Measurements from ENCODE around the gene TMTC2.
A peak's percentile ranks its signal among the peaks of the same experiment; 100 is the strongest.

Gene TMTC2

DNA sequence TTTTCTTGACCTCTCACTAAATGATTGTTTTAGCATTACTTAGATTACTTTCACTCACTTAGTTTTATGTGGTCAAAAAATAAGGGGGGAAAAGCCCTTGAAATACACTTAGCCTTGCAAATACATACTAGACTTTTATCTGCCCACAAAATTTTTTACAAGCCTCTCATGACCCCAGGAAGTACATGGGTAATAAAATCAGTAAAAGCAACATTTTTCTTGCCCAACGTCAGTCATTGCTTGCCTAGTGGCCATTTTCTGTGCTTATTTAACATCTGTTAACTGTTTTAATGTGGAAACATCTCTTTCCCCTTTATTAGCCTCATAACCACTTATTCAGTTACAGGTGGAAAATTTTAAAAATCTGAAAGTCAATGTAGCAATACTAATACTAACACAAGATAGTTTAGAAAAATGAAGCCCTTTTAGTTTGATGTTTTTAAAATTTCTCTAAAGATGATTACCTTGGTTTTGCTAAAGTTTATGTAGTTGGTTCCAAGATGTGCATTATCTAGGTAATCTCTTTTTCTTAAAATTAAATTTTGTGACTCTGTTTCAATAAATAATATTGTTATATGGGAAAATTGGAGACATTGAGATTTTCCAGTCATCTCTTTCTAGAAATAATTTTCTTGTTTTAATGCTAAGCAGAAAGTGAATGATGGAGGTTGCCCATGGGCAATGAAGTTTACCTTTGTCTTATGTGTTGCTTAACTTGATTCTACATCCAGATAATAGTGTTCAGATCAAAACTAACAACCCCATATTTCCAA, 175.5 kb downstream of the TMTC2 start:
- intact Hi-C loops (cut with DNase I) = no loop called here
- DNase-seq = no peak

DNA sequence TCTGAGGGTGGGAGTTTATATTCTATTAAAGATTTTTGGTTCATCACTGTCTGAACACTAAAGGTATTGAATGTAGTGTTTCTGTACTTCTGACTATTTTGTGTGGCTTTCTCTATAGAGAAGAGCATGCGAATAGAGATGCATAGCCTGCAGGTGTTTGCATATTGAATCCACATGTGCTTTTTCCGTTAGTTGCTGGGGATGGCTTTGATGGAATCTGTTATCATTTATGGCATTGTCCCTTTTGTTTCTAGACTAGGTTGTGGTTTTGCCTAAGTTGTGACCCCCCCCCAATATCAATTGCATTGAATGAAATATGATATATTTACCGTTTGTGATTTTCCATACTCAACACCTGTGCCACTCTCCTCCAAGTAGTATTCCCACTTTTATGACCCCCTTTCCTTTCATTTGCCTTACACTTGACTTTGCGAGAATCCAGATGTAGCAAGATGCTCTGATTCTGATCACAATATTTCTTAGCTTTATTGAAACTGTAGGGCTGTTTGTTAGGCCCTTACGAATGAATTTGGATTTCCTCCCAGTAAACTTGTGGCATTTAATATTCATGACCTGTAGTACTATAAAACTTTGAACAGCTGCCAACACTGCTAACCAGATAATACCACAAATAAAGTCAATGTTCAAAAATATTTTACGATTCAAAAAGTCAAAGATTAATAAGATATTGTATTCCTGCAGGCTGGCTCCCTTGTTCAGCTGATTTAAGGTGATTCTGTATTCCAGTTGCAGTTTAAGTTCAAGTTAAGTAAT, 176.4 kb downstream of the TMTC2 start:
- intact Hi-C loops (cut with DNase I) = no loop called here
- no peak for DNase-seq

DNA sequence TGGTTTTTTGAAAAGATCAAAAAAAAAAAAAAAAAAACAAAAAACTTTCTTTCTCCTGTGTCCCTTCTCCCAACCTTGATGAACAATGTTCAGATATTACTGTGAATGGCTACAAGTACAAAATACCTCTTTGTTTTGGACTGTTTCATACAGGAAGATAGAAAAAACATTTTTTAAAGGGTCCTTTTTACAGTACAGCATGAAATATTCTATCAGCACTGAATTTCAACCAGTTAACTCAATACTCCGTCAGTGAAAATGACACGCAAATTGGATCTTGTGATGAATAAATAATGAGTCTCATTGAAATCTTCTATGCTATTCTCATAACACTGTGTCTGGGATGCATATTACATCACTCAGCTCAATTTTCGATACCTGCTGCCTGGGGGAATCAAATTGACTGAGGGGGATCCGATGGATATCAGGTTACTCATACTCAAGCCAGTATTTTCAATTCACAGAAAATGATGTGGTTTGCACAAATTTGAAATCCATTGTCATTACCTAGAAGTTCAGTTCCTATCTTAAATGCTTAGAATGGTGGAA, 179.6 kb downstream of the TMTC2 start:
- no peak for DNase-seq
- intact Hi-C loops (cut with DNase I) = no loop called here

DNA sequence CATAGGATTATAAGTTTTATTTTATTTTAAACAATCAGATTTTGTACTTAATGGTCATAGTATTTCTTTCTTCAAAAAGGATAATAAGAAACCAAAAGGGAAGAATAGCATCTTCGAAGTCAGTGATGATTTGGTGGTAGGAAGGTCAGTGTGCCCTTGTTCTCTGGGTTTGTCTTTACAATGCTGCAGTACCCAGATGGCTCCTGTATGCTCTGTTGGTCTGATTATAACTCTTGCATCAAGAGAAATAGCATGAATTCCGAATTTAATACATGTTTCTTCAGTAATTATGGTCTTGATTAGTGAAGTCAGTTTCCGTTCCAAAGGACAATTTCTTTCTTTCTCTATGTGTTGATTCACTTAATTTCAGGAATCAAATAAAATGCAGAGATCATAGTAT, 180.2 kb downstream of the TMTC2 start:
- intact Hi-C loops (cut with DNase I) = no loop called here
- DNase-seq = no peak

DNA sequence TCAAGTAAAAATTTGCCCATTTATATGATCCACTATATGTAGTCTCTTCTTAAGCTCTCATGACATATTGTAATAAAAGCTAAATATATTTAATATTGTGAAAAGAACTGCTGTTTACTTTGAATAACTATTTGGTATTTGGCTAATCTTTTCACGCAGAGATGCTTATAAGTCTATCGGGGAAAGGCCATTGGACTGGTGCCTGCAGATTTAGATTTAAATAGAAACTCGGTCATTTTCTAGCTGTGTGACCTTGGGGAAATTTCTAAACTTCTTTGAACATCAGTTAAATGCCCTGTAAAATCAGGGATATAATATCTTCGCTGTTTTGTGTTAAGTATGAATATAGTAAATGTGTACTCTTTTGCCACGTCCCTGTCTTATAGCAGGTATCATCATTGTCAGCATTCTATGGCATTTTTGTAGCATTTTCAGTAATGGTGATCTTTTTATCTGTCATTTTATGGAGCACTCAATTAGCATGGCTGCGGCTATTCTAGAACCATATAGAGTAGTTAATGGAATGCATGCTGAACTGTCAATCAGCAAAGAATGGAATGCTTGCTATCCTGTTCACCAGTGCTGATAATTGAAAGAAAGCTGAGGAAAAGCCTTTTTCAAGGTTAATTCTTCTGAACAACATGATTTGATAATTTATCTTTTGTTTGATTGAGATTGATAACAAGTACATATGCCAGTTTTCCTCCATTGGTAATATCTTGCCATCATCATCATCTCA, 181.2 kb downstream of the TMTC2 start:
- intact Hi-C loops (cut with DNase I) = no loop called here
- DNase-seq = no peak

DNA sequence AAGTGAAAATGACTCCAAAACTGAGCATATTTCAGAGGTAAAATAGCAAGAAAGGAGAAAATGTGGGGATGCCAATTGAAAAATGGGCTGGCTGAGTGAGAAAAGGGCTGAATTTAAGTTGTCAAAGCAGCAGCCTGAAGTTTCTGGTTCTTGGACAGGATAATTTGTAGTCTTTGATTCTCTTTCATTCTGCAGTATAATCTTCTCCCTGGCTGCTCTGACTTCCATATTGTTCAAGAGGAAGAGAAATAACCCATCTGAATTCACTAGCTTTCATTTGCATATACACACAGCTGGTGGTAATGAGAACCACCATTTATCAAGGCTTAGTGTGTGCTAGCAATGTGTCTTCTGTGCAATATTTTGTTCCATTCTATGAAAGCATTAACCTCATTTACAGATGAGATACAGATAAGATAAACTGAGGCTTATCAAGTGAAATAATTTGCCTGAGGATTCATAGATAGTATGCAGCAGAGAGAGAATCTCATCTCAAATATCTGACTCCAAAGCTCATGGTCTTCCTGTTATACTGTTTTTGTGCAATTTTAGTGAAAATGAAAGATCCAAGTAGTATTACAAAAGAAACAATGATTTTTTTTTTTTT, 184.2 kb downstream of the TMTC2 start:
- DNase-seq = no peak
- intact Hi-C loops (cut with DNase I) = no loop called here

DNA sequence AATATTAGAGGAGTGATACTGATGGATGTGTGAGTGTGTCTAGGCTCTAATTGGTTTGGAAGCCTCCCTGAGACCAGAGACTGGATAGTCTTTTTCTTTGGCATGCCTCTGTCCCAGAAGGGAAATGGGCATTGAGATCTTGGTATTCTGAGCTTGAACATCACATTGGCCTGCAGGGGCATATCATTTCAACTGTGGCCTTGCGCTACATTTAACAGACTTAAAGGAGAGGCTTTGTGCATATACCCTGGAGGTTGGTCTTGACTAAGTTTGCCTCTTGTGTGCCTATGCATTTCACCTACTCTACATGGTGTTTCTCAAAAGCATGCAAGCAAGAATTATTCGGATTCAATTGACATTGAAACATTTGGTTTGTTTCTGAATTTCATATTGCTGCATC, 185.4 kb downstream of the TMTC2 start:
- intact Hi-C loops (cut with DNase I) = no loop called here
- DNase-seq = no peak

DNA sequence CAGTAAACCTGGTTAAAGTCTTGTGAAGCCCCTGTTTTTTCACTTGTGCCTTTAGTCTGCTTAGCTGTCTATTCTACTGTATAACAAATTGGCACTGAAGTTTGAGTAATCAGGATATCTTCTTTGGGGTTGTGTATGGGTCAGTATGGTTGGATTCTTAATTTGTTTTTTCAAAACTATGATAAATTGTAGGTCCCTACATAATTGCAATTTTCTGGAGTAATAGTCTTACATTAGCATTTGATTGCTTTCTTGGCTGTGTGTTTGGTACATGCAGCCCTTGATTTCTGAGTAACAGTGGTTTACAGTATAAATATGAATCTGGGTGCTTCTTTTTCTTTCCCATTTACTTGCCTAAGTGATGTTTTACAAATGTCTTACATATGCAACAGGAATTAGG, 186.6 kb downstream of the TMTC2 start:
- intact Hi-C loops (cut with DNase I) = no loop called here

DNA sequence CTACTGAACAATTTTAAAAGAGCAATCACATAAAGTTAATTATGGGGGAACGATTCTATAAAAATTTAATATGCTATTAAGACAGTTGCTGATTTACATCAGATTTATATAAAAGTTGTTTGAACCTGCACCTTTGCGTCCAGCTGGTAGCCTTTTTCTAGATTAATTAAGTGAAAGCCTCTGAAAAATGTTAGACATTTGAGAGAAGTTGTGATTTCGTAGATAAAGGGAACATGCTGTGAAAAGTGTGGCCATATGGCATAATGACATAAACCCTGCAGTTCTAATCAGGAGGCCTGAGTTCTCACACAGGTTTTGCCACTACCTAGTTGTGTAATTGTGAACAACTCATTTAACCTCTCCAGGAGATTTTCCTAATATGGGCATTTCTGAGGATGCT, 187.2 kb downstream of the TMTC2 start:
- no peak for DNase-seq
- intact Hi-C loops (cut with DNase I) = no loop called here

More for the DNA sequence above, 186.6 kb downstream of the TMTC2 start:
- no peak for DNase-seq

DNA sequence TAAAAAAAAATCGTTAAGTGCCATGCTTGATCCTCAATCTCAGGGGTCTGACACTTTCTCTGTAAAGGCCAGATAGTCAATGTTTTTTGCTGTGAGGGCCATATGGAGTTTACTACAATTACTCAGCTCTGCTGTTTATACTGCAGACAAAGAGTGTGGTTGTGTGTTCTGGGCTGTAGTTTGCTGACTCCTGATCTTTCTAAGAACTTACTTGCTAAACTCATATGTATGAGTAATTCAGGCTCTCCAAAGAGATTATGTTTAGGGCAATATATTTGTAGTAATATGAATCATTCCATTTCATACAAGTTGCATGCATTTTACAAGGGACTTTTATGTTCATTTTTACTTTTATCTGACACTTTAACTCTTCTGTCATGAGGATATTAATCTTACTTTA, 188.2 kb downstream of the TMTC2 start:
- no peak for DNase-seq
- intact Hi-C loops (cut with DNase I) = no loop called here

DNA sequence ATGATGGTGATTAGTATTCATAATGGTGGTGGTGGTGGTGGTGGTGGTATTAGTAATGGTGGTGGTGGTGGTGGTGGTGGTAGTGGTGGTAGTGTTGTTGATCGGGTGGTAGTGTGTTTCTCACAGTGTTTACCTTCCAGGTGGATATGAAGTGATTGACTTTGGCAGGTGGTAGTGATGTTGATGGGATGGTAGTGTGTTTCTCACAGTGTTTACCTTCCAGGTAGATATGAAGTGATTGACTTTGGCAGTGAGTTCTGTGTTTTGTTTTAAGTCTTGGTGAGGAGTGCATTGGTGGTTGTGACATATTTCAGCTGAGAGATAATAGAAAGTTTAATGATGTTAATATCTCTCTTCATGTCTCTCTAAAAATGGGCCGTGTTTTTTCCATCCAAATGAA, 189.4 kb downstream of the TMTC2 start:
- intact Hi-C loops (cut with DNase I) = no loop called here
- DNase-seq = no peak

DNA sequence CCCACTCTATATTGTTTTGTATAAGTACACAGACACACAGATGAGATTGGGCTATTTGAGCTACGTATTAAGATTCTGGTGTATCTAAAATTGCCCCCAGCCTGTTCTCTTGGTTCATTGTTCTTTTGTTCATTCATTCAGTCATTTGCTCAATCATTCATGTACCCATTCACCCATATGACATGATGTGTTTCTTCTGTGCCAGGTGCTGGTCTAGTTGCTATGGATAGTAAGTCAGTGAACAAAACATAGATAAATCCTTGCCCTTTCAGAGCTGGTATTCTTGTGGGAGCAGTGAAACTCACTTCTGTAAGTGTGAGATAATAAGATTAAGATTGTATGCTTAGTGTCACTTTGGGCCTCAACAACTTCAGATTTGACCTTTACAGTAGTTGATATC, 191.3 kb downstream of the TMTC2 start:
- intact Hi-C loops (cut with DNase I) = no loop called here
- no peak for DNase-seq

DNA sequence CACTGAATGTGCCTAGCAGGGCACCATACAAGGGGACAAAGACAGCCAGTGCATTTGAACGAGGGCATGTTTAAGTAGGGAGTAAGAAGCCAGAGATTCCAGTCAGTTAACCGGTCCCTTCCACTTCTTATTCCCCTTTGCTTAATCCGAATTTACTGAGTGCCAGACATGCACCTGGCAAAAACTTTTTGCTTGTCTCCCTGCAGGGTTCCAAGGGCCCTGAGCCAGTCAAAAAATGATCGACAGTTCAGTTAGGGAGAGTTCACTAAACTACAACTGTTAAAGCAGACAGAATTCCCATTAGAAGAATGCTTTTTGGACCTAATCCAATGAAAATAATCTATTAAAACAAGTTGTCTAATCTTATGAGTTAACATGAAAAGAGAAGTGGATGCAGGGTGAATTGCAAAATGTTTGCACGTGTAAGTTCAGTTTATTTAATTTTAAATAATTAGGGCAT, 193.8 kb downstream of the TMTC2 start:
- DNase-seq = no peak
- intact Hi-C loops (cut with DNase I) = no loop called here

DNA sequence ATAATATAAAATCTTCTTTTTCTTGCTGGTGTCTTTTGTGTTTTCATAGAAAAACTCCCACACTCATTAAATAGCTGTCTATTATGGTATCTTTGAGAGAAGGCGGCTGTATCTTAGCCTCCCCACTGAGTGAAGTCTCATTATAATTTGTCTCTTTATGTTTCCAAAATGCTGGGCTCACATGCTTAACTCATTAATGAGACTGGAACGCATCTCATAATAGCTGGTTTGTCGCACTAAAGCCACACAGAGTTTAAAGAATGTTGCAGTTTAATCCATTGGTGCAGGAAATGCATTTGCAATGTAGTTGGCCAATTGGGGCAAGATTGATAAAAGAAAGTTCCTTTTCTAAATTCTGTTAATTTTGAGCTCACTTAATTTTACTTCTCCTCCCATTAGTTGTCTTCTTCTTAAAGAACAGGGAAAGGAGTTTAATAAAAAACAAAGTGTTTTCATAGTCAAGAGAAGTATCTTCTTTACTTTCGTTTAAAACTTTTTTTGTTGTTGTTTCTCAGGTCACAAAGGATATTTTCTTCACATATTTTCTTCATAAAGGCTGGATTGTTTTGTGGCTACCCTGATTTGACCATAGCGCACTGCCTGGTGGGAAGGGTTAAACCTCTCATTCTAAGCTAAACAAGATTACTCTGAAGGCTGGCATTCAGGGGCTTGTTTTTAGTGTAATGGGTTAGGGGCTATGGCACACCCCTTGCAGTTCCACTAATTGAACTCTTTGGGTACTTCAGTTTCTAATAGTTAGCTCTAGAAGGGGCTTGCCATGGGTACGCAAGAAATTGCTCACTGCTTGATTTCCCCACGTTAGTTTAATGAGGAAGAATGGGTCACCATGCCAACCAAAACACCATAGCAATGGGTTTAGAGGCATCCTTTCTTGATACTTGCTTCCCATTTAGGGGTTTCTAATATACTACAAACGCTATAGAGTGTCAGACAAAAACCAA, 197.0 kb downstream of the TMTC2 start:
- no peak for DNase-seq
- intact Hi-C loops (cut with DNase I) = no loop called here

DNA sequence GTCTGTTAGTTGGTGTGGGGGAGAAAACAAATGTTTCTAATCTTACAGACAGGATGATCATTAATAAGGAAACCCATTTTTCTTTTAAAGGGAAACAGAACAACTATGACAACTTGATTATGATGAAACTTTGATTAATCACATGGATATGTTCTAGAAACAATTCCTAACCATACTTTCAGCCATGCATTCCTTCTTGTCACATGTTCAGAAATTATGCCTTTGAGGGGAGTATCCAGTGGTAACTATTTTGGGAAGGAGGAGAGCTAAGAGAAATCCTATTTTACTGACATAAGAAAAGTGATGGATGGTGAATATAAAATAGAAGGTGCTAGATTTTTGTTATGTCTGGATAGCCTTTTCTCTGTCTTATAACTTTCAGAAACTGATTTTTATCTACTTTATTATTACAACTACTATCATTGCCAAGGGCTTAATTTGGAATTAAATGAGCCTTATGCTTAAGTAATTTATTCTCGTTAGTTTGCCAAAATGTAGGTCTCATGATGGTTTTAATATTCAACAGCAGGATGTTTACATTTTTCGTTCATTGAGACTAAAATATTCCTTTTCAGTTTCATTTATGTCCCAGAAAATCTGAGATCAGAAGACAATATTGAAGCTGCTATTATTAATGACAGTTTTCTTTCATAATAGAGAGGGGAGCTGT, 200.1 kb downstream of the TMTC2 start:
- no peak for DNase-seq
- intact Hi-C loops (cut with DNase I) = no loop called here

DNA sequence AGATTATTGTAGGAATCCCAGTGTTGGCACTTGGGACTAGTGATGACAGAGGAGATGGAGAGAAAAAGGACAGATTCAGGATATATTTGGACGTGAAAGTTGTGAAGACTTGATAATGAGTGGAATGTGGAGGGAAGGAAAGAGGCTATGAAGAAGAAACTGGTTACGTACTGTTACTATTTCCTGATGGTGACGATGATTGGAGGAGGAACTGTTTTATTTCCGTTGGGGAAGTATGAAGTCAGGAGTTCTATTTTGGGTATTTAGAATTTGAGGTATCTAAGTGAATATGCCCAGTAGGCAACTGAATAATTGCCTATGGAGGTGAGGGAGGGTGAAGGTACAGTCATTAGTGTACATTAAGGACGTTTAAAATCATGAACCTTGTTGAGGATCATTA, 207.2 kb downstream of the TMTC2 start:
- intact Hi-C loops (cut with DNase I) = no loop called here
- DNase-seq = no peak

DNA sequence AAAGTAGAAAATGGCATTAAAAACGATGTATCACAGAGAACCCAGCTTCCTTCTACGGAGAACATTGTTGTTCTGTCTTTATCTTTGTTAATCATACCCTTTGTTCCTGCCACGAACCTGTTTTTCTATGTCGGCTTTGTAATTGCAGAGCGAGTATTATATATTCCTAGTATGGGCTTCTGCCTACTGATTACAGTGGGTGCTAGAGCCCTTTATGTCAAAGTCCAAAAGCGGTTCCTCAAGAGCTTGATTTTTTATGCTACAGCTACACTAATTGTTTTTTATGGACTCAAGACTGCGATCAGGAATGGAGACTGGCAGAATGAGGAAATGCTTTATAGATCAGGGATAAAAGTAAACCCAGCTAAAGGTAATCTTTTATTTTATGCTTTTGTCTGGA, 209.6 kb downstream of the TMTC2 start:
- intact Hi-C loops (cut with DNase I) = no loop called here
- no peak for DNase-seq

DNA sequence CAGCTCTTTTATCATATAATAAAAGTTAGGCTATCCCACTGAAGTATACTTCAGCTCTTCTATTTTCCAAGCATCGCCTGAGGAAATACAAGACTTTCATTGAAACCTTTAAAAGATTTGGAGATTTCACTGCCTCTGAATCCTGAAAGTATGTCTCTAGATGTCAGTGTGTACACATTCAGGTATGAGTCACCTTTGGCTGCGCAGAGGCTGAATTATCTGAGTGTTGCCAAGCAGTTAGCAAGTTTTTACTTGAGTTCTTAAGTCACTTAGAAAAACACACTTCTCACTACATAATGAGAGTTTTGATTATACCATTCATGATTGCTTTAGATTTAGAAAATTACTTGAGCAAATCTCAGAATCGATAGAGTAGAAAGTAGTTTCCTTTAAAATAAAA, 210.3 kb downstream of the TMTC2 start:
- intact Hi-C loops (cut with DNase I) = no loop called here
- peak in 24 of 42 donors; percentile 16 to 79 (median 47) for DNase-seq

All from head of caudate nucleus (tissue), 42 donors.